HG02840 (cell line): ENCODE results near the gene TMEM52.
"Not testable (repeated sequence)": the region's sequence is repeated elsewhere in the genome, so short reads cannot be mapped to it uniquely, and the experiment has no call there.

ENCODE experiments used
- ATAC-seq: cut with Tn5 transposase; IDR thresholded peaks from one replicate; pipeline ENCODE4 v1.9.1; 2021; ENCODE audit warnings: mild to moderate bottlenecking, moderate library complexity, moderate number of reproducible peaks; ENCODE audit not compliant: unreplicated experiment, low FRiP score

Gene TMEM52

GRCh38 chr1:1895456-1896336 lies 23.4 kb downstream of the TMEM52 start:
- no peak for ATAC-seq

DNA sequence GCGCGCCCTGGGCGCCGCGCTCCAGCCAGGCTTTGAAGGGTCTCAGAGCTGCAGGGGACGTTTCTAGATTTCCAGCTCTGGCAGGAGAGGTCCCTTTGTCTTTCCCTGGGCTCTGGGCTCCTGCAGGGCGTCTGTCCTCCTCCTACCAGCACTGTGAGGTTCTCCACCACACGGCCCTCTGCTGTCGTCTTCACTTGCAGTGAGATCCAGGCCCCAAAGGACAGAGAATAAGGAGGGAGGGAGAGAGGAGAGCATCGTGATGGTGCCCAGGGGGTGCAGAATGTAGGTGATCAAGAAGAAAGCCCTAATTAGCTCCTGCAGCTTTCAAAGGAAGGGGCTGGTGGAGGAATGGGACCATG lies 24.0 kb downstream of the TMEM52 start:
- ATAC-seq: no peak

DNA sequence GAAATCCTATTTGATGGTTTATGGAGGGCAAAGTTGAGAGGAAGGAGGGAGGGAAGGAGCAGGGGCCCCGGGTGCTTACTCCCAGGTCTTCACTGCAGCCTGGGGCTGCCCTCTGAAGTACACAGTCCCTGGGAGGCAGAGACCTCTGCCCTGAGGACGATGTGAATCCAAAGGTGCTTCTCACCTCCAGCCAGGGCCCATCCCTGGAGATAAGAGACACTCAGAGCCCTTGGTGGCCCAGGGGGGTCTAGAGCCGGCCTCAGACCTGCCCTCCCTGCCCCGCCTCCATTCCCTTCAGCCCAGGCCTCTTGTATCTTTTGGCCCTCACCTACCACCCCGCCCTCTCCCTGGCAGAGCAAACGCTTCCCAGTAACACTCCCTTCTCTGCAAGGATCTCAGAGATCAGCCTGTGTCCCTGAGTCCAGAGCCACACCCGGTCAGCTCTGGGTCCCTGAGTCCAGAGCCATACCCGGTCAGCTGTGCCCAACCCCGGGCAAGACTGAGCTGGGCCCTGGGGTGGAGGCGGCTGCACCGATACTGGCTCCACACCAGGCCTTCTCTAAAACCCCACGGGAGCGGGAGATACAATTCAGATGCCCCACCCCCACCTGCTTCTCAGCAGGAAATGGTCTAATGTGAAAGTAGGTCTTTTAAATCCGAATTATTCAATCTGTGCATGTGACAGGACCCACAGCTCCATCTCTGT lies 24.6 kb downstream of the TMEM52 start:
- ATAC-seq: no peak

GRCh38 chr1:1893997-1894353 lies 25.1 kb downstream of the TMEM52 start:
- no peak for ATAC-seq

GRCh38 chr1:1893291-1893985 lies 25.6 kb downstream of the TMEM52 start:
- ATAC-seq: no peak

- ATAC-seq: no peak
Observed at GRCh38 chr1:1892763-1893120, 26.3 kb downstream of the TMEM52 start.

GRCh38 chr1:1892079-1892762 lies 26.9 kb downstream of the TMEM52 start:
- ATAC-seq: no peak

DNA sequence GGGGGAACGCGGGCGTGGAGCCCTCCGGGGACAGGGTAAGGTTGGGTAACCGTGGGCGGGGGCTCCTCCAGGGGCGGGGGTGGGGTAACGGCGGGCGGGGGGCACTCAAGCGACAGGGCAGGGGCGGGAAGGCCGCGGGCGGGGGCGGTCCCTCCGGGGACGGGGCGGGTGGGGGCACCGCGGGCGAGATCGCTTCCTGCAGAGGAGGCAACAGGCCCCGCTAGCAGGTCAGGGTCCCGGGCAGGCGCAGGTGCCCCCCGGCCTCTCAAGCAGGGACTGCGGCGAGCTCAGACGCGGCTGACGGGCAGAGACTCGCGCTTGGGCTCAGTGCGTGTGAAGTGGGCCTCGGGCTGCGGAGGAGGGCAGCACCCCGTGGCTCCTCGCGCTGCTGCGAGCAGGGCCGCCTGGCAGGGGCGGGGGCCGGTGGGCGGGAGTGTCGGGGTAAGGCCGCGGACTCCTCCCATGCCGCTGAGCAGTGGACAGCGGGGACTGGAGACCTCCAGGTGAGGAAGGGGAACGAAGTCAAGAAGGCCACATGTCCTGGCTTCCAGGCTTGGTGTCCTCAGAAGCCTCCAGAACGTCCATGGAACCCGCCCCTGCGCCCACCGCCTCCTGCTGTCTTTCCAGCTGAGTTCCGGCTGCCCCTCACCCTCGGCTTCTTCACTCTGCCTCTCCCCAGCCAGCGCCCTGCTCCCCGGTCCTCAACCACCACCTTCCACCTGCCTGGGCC lies 27.6 kb downstream of the TMEM52 start:
- no peak for ATAC-seq

DNA sequence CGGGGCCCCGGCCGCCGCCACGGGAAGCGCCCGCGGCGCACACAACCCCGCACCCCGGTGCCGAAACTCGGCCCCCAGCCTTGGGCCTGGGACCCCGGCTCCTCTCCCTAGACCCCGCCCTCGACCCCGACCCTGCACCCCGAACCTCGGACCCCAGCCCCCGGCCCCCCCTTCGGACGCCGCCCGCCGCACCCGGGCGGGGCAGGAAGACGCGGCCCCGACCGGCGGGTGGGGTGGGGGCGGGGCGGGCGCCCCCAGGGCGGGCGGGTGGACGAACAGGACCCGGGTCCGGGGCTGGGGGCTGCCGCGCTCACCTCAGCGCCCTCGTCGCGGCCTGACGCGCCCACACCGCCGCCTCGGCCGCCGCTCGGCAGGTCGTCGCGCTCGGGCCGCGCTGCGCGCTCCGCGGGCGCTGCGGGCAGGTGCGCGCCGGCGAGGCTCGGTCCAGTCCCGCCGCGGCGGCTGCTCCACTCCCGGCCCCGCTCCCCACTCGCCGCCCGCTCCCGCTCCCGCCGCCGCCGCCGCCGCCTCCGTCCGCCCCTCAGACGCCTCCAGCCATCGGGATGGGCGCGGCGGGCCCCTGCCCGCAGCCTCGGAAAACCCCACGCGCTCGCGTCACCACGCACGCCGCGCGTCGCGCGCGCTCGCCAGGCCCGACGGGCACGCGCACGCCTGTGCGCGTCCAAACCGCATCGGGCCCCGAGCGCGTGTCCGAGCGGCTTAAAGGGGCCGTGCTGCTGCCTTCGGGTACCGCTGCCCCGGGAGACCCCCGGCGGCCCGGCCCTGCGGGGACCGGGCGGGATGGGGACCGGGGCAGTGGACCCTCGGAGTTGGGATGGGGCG lies 28.4 kb downstream of the TMEM52 start, which contains the start of gene GNB1:
GNB1 (minus strand) TSS at position 582 of the 843 bp plus-strand sequence. CDS start 65,634 bp downstream, outside the sequence.
- peak; percentile 75 for ATAC-seq

GRCh38 chr1:1889847-1890505 lies 29.1 kb downstream of the TMEM52 start:
- peak; percentile 16 for ATAC-seq

DNA sequence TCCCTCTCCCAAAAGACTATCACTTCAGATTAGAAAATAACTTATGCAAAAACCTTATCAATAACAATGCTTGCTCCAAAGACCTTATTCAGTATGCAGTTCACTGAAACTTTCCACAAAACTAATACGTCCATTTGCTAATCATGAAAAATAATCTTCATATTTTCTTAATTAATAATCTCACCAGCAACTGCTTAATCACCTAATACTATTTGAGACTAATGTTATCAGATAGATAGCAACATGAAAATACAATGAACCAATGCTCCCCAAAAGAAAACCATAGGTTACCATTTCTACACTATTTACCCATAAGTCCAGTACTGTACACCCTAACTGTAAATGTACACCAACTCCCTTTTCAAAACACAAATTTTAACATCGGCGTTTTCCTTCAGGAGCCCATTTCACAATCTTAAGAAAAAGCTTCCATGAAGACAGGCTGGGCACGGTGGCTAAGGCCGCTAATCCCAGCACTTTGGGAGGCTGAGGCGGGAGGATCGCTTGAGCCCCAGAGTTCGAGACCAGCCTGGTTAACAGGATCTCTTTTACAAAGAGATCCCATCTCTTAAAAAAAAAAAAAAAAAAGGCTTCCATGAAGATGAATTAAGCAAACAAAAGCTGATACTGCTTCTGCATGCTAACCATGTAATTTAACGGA lies 29.9 kb downstream of the TMEM52 start:
- ATAC-seq: no peak

DNA sequence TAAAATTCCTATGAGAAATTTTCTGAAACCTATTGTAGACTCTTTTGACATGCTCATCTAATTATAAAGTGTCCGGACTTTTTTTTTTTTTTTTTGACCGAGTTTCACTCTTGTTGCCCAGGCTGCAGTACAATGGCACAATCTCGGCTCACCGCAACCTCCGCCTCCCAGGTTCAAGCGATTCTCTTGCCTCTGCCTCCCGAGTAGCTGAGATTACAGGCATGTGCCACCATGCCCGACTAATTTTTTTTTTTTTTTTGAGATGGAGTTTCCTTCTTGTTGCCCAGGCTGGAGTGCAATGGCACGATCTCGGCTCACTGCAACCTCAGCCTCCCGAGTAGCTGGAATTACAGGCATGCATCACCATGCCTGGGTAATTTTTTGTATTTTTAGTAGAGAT lies 35.2 kb downstream of the TMEM52 start:
- ATAC-seq: not testable (repeated sequence)

DNA sequence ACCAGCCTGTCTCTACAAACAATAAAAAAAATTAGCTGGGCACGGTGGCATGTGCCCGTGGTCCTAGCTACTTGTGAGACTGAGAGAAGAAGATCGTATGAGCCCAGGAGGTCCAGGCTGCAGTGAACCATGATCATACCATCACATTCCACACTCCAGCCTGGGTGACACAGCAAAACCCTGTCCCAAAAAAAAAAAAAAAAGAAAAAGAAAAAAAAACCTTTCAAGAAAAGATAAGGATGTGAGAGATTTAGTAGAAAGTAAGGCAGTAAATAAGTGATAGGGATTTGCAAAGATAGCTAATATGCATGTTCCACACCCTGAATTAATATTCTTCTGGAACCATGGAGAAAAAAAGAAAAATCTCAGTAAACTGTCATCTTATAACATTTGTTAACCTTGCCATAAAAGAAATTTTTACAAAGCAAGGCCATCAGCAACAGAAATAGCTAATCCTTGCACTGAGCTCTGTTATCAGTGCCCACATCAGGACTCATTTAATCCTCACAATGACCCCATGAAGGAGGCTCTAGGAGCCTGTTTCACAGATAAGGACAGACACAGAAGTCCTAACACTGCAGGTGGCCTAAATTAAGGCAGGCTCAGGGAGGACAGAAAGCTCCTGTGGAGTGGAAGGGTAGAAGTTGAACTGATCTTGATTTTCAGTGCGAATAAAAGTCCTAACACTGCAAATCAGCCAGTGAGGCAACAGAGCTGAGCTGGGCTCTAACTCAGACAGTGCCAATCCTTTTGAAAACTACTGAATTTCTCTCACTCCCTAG lies 35.8 kb downstream of the TMEM52 start:
- ATAC-seq: no peak

- no peak for ATAC-seq
Observed at GRCh38 chr1:1881727-1882126, 37.4 kb downstream of the TMEM52 start.

- ATAC-seq: no peak
Observed at GRCh38 chr1:1880617-1881312, 38.3 kb downstream of the TMEM52 start.

GRCh38 chr1:1879942-1880341 lies 39.1 kb downstream of the TMEM52 start:
- no peak for ATAC-seq
